Activated CD4-positive, alpha-beta memory T cell treated with anti-CD3 and anti-CD28 coated beads for 36 hours (primary cell): Measurements from ENCODE around the gene AKAP8L. TPM values are rescaled to one million over a fixed set of nuclear protein-coding genes. Genes with fewer than 3 reads are reported as not detected.

ENCODE experiments used
- microRNA-seq: library from miRNA; unstranded; fragments of <30 nt; microRNA quantifications from one replicate; pipeline ENCODE4 v1.2.0, GENCODE V29; 2022; ENCODE audit warnings: borderline number of aligned reads, borderline microRNAs expressed, borderline replicate concordance
- total RNA-seq, 2 experiments: library from RNA; stranded (reverse); gene quantifications; one replicate each; pipeline ENCODE4 v1.2.3, GENCODE V29; 2021

AKAP8L gene
- total RNA-seq, 2 experiments from 2014 or later = 94.2 to 100 TPM

Small RNA genes within 50 kb of the gene (microRNA-seq; reads per million reads assigned to microRNA genes)
- gene MIR1470 = not detected

Other genes starting within 250 kb of the AKAP8L start
- gene NOTCH3, start 218.0 kb downstream of the AKAP8L start, total RNA-seq = not detected
- gene EPHX3, start 186.5 kb downstream of the AKAP8L start, total RNA-seq = not detected
- gene BRD4, start 86.4 kb downstream of the AKAP8L start, total RNA-seq = 100 to 1,000 TPM in 1 of 2 experiments, 10 to 100 TPM in 1; 94.5 to 103 TPM
- 10 to 100 TPM; 31.5 to 37.2 TPM for gene AKAP8, start 39.2 kb downstream of the AKAP8L start, total RNA-seq
- gene WIZ, start 31.0 kb upstream of the AKAP8L start, total RNA-seq = 10 to 100 TPM; 18.2 to 21.4 TPM
- 100 to 1,000 TPM; 125 to 130 TPM for gene RASAL3, start 45.6 kb upstream of the AKAP8L start, total RNA-seq
- under 1 TPM in 1 of 2 experiments, not detected in 1; 0.24 TPM for gene PGLYRP2, start 60.5 kb upstream of the AKAP8L start, total RNA-seq
- under 1 TPM; 0.50 to 0.56 TPM for gene CYP4F22, start 89.5 kb upstream of the AKAP8L start, total RNA-seq
- not detected for gene CYP4F8, start 196.2 kb upstream of the AKAP8L start, total RNA-seq
- gene CYP4F3, start 221.9 kb upstream of the AKAP8L start, total RNA-seq = not detected